HG03354 (cell line): ENCODE data around the gene ESPN.
"Not testable (repeated sequence)": the region's sequence is repeated elsewhere in the genome, so short reads cannot be mapped to it uniquely, and the experiment has no call there.

Experiments
- ATAC-seq: cut with Tn5 transposase; IDR thresholded peaks from one replicate; pipeline ENCODE4 v1.9.1; 2021; ENCODE audit warnings: mild to moderate bottlenecking; ENCODE audit not compliant: unreplicated experiment, poor library complexity, severe bottlenecking

Gene ESPN

DNA sequence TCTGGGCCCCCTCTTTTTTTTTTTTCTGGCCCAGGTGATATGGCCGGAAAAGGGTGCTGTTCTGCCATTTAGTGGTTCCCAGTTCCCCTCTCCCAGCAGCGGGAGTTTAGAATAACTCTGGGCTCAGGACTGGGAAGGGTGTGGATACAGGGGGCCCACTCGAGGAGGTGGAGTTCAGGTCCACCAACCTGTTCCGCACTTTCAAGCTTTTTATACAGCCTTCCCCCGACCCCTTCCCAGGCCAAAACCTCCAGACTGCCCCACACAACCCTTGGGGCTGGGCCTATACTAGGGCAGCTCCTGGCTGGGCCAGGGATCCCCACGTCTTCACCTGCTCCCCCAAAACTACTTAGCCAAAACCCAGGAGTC, 66.5 kb downstream of the ESPN start:
- ATAC-seq, result no peak

DNA sequence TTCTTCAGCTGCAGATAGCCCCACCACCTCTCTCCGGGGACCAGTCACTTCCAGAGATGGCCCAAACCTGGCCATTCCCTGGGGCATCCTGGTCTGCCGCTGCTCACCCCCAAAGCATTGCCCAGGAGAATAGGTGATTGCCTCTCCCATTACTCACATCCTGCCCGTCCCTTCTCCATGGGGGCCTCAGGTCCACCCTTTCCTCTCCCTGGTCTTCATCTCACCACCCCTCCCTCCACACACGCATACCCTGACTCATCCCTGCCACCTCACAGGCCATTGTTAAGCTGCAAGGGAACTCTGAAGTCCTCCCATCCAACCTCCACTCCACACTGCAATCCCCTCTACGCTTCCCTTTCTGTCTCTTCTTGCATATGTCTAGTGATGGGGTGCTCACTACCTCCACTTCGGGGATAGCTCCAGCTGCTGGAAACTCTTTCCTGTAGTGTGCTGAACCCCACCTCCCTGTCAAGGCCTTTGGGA, 66.9 kb downstream of the ESPN start, which contains the start of gene PLEKHG5:
Gene PLEKHG5 (minus strand): TSS at position 188 of the 483 bp plus-strand sequence. CDS start 14,096 bp downstream, outside the sequence.
- ATAC-seq, result no peak

DNA sequence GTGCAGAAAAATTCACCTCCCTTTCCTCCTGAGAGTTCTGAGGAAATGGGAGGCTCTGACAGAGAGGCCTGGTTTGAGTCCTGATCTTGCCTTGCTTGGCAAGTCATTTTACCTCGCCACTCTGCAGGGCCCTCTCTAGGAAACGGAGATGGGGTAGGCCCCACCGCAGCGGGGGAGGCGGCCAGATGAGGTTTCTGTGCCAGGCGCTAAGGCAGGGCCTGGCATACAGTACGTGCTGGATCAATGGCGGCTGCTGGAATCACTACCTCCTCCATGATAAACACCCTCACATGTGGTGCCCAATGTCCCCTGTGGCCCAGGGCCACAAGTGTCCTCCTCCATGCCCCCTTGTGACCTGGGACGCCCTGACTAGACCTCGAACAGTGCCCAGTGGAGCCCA, 67.4 kb downstream of the ESPN start:
- ATAC-seq, result no peak

DNA sequence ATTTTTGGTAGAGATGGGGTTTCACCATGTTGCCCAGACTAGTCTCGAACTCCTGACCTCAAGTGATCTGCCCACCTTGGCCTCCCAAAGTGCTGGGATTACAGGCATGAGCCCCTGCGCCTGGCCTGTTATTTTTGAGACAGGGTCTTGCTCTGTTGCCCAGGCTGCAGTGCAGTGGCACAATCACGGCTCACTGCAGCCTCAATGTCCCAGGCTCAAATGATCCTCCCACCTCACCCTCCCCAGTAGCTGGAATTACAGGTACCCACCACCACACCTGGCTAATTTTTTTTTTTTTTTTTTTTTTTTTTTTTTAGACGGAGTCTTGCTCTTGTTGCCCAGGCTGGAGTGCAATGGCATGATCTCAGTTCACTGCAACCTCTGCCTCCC, 69.3 kb downstream of the ESPN start:
- not testable (repeated sequence) for ATAC-seq

DNA sequence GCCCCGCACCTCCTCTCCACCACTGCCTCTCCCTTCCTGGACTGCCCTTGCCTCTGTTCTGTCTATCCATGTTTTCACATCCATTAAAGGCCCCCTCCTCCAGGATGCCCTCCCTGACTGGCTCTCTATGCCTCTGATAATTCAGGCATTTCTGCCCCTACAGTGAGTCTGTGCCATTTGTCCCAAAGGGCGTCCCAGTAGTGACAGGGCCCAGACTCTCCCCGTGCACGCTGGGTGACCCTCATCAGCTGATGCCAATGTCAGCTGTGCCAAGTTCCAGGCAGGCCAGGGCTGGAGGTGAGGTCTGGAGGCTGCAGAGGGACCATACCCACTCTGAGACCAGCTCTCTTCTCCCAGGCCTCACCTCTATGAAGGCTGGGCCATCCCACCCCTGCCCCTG, 70.1 kb downstream of the ESPN start:
- ATAC-seq, result no peak

DNA sequence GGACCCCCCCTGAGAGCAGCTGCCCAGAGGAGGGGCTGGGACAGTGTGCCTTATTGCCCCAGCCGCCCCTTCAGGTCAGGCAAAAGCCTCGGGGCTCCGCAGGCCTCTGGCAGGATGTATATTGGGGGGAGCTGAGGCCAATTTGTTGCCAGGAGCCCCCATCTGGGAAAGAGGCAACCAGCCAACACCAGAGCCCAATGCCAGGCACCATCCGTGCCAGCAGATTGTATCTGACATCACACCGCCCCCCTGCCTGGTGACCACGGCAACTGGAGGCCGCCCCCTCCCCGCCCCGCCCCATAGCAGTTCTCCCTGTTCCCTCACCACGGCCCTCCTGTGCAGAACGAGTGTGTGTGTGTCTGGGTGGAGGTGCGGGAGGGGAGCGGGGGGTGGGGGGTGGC, 70.5 kb downstream of the ESPN start:
- no peak for ATAC-seq

DNA sequence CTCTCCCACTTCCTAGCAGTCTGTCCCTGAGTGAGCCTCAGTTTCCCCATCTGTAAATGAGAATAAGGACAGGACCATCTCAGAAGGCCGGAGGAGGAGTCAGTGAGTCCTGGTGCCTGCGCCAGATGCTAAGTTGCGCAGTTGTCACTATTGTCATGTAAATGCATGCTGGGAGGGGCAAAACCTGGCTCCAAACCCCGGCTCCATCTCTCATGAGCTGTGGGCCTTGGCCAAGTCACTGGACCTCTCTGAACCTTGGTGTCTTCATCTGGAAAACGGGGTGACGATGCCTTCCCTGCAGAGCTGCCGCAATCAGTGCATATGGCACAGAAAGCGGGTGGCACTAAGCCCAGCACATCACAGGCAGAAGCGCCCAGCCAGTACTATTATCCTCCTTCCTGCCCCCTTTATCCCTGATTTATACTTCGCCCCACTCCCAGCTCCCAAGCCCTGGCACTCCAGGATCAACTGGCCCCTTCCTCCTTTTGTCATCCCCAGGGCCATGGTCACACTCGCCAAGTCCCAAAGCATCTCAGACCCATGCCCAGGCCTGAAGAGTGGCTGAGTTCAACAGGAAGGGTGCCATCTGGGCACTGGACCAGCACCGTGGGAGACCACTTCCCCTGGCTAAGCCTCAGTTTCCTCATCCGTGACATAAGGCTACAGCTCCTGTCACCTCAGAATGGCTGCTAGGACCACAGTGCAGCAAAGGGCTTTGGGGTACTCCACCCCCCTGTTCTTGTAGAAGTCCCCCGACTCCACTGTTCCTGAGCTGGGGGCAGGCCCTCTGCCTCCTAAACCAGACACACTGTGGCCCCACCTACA, 71.2 kb downstream of the ESPN start:
- ATAC-seq, result no peak

DNA sequence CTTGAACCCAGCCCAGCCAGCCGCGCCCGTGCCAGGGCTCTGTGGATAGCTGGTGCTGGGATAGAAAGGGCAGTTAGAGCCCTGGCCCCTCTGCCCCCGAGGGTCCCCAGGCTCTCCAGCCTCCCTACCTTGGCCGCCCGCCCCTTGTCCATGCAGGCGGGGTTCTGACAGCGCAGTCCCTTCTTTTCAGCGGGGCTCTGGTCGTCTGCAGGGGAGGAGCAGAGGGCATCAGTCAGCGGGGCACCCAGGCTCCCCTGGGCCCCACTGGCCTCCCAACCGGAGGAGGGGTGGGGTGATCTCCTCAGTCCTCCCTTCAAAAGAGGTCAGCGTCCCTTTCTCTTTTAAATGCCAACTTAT, 71.8 kb downstream of the ESPN start:
- ATAC-seq, result no peak

DNA sequence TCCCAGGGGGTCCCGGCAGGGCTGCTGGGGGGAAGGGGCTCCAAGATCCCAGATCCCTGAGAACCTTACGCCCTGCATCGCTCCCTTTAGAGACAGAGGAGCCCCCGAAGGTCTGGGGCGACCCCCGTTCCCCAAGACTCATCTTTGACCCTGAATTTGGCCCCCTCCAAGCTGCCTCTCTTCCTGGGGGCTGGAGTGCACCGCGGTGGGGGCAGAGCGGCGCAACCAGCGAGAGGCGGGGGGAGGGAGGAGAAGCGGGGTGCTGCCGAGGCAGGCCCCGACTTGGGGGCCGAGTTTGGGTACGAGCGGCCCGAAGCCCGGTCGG, 72.3 kb downstream of the ESPN start:
- ATAC-seq, result no peak

DNA sequence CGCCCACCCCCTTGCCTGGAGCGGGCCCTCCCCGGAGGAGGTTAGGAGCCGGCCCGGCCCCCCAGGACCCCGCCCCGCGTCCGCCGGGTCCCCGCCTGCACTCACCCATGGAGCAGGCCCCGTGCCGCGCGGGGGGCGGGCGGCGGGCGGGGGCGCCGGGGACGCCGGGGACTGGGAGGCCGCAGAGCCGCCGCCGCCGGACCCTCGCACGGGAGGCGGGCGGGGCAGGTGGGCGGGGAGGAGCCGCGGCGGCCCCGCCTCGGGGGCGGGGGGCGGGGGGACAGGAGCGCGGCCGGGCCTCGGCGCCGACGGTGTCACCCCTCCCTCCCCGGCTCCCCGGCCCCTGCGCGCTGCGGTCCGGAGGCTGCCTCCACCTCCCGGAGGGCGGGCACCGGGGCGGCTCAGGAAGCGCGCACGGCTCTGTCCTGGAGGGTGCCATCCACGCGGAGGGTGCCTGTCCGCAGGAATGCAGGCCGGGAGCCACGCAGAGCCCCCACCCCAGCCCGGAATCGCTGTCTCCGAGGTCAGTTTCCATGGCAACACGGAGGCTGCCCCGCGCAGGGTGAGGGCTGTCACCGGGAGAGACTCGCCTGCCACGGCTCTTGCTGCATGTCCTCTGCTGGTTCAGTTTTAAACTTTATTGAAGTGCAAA, 72.8 kb downstream of the ESPN start:
- ATAC-seq, result no peak

DNA sequence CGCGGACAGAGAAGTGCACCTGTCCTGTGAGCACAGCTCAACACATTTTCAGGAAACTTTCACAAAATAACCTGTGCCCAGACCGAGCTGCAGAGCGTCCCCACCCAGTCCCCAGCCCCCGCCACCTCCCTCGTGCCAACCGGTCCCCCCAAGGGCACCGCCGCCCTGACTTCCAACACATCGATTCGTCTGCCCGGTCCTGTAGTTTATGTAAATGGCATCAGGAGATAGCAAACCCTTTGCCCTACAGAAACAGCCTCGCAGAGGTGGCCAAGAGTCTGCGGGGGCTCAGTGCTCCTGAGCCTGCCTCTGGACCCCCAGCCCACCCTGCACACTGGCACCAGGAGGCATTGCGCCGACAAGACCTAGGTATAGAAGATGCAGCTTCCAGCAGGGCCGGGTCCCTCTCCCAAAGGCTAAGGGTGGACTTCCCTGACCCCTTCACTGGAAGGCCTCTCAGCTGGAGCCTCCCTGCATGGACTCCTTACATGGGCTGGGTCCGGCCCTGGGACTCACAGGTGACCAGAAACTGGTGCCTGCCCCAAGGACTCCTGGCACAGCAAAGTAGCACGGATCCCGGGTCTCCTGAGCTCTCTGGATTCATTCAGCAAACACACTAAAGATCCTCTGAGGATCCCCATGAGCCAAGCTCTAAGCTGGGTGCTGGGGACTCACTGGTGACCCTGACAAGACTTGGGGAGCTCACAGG, 73.4 kb downstream of the ESPN start:
- no peak for ATAC-seq

DNA sequence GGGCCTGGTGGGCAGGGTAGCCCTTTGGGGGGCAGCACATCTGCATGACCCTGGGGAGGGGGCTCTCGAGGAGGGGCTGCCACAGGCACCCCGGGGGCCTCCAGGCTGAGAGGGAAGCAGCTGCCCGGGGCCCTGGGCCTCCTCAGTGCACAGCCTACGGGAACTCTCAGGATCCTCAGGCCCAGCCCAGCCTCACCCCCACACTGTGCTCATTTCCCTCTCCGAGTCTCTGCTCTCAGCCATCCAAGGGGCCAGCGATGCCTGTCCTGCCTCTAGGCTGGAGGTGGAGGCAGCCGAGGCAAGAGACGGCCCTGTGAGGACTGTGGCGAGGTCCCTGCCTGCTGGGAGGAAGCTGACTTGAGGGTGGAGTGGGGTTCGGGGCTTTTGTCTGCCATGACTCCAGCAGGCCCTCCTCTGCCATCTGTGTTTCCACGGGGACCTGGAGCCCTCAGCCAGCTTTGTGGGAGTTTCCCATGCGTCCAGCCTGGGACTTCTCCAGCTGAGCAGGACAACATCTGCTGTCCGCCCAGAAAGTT, 74.1 kb downstream of the ESPN start:
- ATAC-seq, result no peak

DNA sequence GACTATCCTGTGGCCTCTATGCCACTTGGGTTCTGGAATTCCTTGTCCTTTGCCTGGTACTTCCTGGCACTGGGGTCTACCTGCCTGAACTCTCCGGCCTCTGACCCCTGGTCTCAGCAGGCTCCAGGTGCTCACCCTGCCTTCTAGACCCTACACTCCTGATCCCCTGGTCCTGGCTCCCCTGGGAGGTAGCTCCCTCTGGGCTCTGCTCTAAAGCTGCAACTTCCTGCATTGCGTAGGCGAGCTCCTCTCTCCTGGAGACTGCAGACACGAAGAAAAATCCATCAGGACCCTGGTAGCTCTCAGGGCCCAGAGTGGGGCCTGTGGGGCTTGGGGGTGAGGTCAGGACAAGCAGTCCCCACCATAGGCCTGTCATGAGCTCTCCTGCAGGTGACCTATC, 74.7 kb downstream of the ESPN start:
- no peak for ATAC-seq

DNA sequence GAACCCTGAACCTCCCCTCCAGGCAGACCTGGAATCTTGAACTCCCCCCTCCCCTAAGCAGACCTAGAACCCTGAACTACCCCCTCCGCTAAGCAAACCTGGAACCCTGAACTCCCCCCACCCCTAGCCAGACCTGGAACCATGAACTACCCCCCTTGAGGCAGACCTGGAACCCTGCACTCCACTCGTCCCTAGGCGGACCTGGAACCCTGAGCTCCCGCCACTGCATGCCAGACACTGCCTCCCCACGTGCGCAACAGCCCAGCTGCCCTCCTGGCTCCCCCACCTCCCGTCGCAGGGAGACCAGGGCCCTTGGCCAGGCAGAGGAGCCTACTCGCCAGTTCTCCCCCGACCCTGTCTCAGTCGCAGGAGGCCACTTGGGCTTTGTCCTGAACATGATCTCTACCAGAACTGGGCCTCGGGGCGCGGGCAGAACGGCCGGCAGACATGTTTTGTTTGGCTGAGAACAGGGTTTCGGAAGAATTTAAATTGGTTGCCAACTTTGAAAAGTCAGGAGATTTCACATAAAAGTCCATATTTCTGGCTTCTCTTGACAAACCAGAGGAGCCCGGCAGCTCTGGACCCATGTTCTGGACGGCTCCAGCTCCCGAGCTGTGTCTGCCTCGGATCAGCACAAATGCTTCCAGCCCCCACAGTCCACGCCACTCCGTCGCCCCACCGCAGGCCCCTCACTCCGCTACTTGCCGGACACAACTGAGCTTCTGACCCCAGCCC, 76.1 kb downstream of the ESPN start:
- no peak for ATAC-seq

DNA sequence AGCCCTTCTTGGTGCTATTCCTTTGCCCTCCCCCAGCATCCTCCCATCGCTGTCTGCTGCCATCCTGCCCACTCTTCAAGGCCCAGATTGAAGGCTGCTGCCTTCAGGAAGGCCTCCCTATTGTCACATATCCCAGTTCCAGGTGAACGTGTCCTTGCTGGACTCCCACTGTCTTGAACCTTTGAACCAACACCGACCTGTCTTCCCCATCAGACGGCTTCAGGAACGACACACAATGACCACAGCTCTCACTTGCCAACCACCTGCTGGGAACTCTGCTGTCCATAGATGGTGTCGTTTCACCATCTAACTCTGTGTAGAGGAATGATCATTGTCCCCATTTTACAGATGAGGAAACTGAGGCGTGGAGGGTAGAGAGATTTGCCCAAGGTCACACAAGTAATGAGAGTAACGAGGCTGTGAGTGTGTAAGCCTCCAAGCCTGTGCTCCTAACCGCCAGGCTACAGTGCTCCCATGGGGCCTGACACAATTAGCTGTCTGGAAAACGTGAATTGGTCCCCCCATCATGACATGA, 76.8 kb downstream of the ESPN start:
- no peak for ATAC-seq

DNA sequence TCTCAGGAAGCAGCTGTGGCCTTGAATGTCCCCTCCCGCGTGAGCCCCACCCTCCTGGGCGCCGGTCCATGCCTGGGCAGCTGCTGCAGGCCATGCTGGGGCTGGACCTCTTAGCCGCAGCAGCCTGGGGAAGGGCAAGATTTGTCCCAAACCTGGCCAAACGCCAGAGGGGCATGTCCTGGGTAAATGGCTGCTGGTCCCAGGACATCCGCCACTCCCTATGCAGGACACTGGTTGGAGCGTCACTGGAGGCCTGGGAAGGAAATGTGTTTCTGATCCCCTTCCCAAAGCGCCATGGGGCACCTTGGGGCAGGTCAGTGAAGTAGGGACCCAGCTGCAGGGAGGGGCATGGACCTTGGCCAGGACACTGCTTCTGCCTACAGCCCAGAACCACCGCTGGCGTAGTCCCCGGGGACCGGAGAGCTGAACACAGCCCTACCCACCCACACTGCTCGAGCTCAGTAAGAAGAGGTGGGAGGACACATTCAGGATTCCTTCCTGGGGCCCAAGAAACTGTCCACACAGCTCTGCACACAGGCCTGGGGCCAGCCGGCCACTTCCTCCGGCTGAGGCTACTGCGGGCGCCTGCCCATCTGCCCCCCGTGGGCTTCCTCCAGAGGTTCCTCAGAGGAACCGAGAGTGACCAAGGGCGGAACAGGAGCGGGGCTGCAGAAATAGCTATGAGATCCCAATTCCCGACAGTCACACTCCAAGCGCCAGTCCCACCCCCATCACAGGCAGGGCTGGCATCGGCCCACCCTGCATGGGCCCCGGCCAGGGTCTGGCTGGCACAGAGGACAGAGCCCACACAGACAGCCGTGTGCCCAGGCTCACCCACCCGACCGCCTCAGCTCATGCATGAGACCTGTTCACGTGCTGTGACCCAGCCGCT, 77.7 kb downstream of the ESPN start:
- ATAC-seq, result no peak

DNA sequence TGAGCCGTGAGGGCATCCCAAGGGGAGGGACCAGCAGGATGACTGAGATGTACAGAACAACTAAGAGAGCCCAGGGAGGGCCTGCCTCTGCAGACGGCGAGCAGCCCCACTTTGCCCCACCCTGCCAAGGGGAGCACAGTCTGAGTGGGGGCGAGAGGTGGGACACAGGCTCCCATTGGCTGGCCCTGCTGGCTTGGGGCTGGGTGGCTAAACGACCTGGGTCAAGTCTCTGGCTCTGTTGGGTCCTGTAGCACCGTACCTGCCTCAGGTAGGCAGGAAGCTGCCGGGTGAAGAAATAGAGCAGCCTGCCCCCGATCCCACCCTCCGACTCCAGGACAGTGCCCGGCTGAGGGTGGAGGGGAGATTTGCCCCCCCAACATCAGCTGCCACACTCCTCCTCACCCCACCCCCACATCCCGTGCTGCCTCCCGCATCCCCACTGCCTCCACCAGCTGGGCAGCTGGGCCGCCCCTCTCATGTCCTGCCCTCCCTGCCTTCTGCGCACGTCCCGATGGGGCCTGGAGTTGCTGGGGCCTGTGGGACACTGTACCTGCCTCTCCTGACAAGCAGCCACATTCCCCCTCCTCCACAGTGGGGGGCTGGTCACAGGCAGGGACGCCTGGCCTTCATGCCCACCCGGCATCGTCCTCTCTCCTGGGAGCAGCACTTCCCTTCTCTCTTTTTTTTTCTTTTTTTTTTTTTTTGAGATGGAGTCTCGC, 79.5 kb downstream of the ESPN start:
- no peak for ATAC-seq

DNA sequence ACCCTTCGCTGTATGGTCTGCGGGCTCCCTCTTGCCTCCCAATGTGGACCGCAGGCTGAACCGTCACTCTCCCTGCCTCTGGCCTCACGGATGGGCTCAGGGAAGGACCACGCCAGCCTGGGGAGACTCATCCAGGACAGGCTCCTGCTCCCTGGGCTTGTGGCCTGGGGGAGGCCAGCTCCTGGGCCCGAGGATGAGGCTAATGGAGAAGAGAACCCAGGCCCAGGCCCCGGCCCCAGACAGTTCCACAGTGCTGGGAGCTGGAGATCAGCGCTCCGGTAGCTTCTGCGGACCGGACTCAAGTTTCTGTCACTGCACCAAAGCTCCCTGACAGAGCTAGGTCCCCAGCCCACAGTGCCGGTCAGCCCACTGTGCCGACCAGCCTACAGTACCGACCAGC, 80.3 kb downstream of the ESPN start:
- no peak for ATAC-seq
